GM12878 (cell line): ENCODE results near the gene FGF14.

Experiments used
- CTCF ChIP-seq, 3 experiments: IDR thresholded peaks in 2 of 3; conservative IDR thresholded peaks in 1 of 3; 2 replicates each; pipeline ENCODE4 v1.5.1; 2011; ENCODE audit warnings: low read depth in 3 of 3, low read length in 3 of 3, mild to moderate bottlenecking in 3 of 3, control low read depth in 2 of 3, moderate library complexity in 2 of 3, inconsistent platforms in 1 of 3, mixed read lengths in 1 of 3; ENCODE audit not compliant: control insufficient read depth in 2 of 3, insufficient read depth in 1 of 3; ENCODE audit errors: extremely low read depth in 1 of 3
- FOXM1 ChIP-seq: IDR thresholded peaks from 2 replicates; pipeline ENCODE4 v1.6.1; 2012; ENCODE audit warnings: low read depth, mild to moderate bottlenecking, inconsistent platforms, low read length, moderate library complexity
- KLF5 ChIP-seq: fragments of 450-650 bp; IDR thresholded peaks from 2 replicates; pipeline ENCODE4 v1.6.1; 2014; ENCODE audit warnings: mild to moderate bottlenecking; ENCODE audit not compliant: partially characterized antibody
- POU2F2 ChIP-seq: IDR thresholded peaks from 3 replicates; pipeline ENCODE4 v1.6.1; 2011; ENCODE audit warnings: low read depth, mild to moderate bottlenecking, low read length, borderline replicate concordance
- REST ChIP-seq: IDR thresholded peaks from 2 replicates; pipeline ENCODE4 v1.6.1; 2012; ENCODE audit warnings: mild to moderate bottlenecking, low read depth, low read length
- SIN3A ChIP-seq: IDR thresholded peaks from 2 replicates; pipeline ENCODE4 v1.6.1; 2012; ENCODE audit warnings: low read depth, low read length, improper control_type of control experiment
- TAF1 ChIP-seq: IDR thresholded peaks from 2 replicates; pipeline ENCODE4 v1.6.1; 2011; ENCODE audit warnings: mild to moderate bottlenecking, low read depth, low read length, borderline replicate concordance
- YY1 ChIP-seq: IDR thresholded peaks from 2 replicates; pipeline ENCODE4 v1.6.1; 2011; ENCODE audit warnings: low read depth, mild to moderate bottlenecking, low read length
- TF ChIP-seq, protein P1 (sequence below): IDR thresholded peaks from 2 replicates; pipeline ENCODE4 v1.6.1; 2012; ENCODE audit warnings: low read length, inconsistent platforms

- TF ChIP-seq CTCF (IDR thresholded peaks at IDR 0.05 in 2 of 3, conservative IDR thresholded peaks at IDR 0.05 in 1 of 3; ENCODE audit: control insufficient read depth in 2 of 3, extremely low read depth in 1 of 3, insufficient read depth in 1 of 3, low read depth in 3 of 3, low read length in 3 of 3) (no peak), FOXM1 (no peak), TAF1 (no peak), YY1 (no peak), POU2F2 (no peak), REST (no peak), SIN3A (no peak), KLF5 (no peak)
- TF ChIP-seq, protein P1, sequence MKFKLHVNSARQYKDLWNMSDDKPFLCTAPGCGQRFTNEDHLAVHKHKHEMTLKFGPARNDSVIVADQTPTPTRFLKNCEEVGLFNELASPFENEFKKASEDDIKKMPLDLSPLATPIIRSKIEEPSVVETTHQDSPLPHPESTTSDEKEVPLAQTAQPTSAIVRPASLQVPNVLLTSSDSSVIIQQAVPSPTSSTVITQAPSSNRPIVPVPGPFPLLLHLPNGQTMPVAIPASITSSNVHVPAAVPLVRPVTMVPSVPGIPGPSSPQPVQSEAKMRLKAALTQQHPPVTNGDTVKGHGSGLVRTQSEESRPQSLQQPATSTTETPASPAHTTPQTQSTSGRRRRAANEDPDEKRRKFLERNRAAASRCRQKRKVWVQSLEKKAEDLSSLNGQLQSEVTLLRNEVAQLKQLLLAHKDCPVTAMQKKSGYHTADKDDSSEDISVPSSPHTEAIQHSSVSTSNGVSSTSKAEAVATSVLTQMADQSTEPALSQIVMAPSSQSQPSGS = no peak
Measured at GRCh38 chr13:102089177-102089576, 312.7 kb downstream of the FGF14 start.
